Measurements from ENCODE around the gene XRCC4. TPM values are rescaled to one million over a fixed set of nuclear protein-coding genes. Genes with fewer than 3 reads are reported as not detected.

XRCC4 gene
- total RNA-seq, 1 experiment from 2014 or later, result 24.6 TPM

GRCh38 chr5:83343299-83343698 is 266.0 kb downstream of the XRCC4 start:
- RAD21 ChIA-PET (ENCODE audit: low non-redundant PET in 1 of 2, low total read pairs in 2 of 2, uncharacterized antibody in 2 of 2, unreplicated experiment in 2 of 2), result no interaction called here
- Histone ChIP-seq H3K9me3 (ENCODE audit: control insufficient read depth in 1 of 2, insufficient read depth in 1 of 2, low read depth in 1 of 2, low read length in 2 of 2) (peaks cover 0 to 7% of the 10 kb centered on the region in 2 experiments; a peak in 2 of 4 replicates), H3K4me3 (replicated peaks in 1 of 2; ENCODE audit: low read depth in 1 of 2, low read length in 2 of 2) (no peak overlapping the region), H4K20me1 (ENCODE audit: insufficient read depth) (no peaks in the 10 kb centered on the region), H3K79me2 (ENCODE audit: insufficient read depth, low read length) (no peaks in the 10 kb centered on the region), H3K4me1 (ENCODE audit: control insufficient read depth in 1 of 2, insufficient read depth in 2 of 2, low read length in 2 of 2) (no peaks in the 10 kb centered on the region), H3K9me2 (ENCODE audit: insufficient read depth) (no peaks in the 10 kb centered on the region), H3K4me2 (ENCODE audit: low read length) (no peak overlapping the region), H3K9ac (ENCODE audit: low read length) (no peak overlapping the region), H3K36me3 (ENCODE audit: control insufficient read depth in 1 of 2, insufficient read depth in 2 of 2, low read length in 2 of 2) (no peaks in the 10 kb centered on the region), H2AFZ (ENCODE audit: low read depth, low read length, poor library complexity, severe bottlenecking) (no peak overlapping the region), H3K27me3 (ENCODE audit: insufficient read depth, low read length) (no peaks in the 10 kb centered on the region), H3K27ac (ENCODE audit: low read depth, low read length) (no peak overlapping the region)
- CTCF ChIA-PET, result no interaction called here
- TF ChIP-seq SRF (IDR thresholded peaks at IDR 0.05; ENCODE audit: low read depth), result no peak
- no peak for TF ChIP-seq ATF3 (IDR thresholded peaks at IDR 0.05)
- TF ChIP-seq SP1 (IDR thresholded peaks at IDR 0.05; ENCODE audit: low read depth), result no peak
- TF ChIP-seq TCF7L2 (IDR thresholded peaks at IDR 0.05; ENCODE audit: borderline replicate concordance, extremely low read depth, insufficient read depth, insufficient read length), result no peak
- no peak for TF ChIP-seq ZBTB33 (IDR thresholded peaks at IDR 0.05; ENCODE audit: extremely low read depth, insufficient replicate concordance, low read length)
- TF ChIP-seq JUND (IDR thresholded peaks at IDR 0.05), result no peak
- TF ChIP-seq MAX (IDR thresholded peaks at IDR 0.05), result no peak
- TF ChIP-seq CEBPB (IDR thresholded peaks at IDR 0.05; ENCODE audit: low read depth), result no peak
- TF ChIP-seq POLR2A (IDR thresholded peaks at IDR 0.05; ENCODE audit: borderline replicate concordance, extremely low read depth, insufficient read depth, insufficient read length), result no peak
- TF ChIP-seq RAD21 (IDR thresholded peaks at IDR 0.05; ENCODE audit: low read depth), result no peak
- no peak for TF ChIP-seq CBX3 (IDR thresholded peaks at IDR 0.05; ENCODE audit: low read depth)
- TF ChIP-seq SIN3A (IDR thresholded peaks at IDR 0.05; ENCODE audit: low read depth), result no peak
- ATAC-seq, result no peak
- no TSS peak for BruUV-seq (replicated peaks)
- DNase-seq (ENCODE audit: low read depth, low spot score), result no peak
- POLR2A ChIA-PET, result no interaction called here
- intact Hi-C loops (cut with micrococcal nuclease), result no loop called here
